UCSD-AML1 (cell line): Measurements from ENCODE around the gene CDON.
A peak's percentile ranks its signal among the peaks of the same experiment; 100 is the strongest.

ENCODE experiments used
- DNase-seq: peaks from one replicate; lab custom pipeline; 2025; ENCODE audit not compliant: unreplicated experiment; lab: John Stamatoyannopoulos, UW

The CDON gene

GRCh38 chr11:125945011-125945796 lies 117.5 kb downstream of the CDON start:
- no peak for DNase-seq

DNA sequence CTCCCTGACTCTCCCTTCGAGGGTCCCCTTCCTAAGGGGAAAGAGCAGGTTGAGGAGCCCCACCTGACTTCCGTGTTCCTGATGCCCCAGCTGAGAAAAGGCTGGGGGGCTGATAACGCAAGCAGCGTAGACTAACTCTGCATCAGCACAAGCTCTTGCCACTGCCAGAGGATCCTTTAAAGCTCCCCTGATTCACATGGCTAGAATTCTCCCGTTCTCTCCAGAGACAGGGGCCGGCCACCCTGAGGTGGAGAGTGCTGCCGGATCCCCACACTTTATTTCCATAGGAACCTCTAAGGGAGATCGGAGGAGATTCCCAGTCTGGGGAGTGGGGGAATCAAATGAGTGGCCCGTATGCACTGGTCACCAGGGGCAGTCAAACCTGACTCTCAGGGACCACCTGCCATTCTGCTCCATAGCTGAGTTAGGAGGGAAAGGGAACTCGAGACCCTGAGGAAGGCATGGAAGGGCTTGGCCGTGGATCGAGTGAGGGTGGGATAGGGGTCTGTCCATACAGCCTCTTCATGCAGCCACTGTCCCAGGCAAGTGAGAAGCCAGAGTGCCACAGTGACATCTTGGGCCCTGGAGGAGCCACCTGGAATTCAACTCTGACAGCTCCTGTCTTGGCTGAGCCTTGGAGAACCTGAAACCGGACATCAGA lies 118.2 kb downstream of the CDON start:
- no peak for DNase-seq

DNA sequence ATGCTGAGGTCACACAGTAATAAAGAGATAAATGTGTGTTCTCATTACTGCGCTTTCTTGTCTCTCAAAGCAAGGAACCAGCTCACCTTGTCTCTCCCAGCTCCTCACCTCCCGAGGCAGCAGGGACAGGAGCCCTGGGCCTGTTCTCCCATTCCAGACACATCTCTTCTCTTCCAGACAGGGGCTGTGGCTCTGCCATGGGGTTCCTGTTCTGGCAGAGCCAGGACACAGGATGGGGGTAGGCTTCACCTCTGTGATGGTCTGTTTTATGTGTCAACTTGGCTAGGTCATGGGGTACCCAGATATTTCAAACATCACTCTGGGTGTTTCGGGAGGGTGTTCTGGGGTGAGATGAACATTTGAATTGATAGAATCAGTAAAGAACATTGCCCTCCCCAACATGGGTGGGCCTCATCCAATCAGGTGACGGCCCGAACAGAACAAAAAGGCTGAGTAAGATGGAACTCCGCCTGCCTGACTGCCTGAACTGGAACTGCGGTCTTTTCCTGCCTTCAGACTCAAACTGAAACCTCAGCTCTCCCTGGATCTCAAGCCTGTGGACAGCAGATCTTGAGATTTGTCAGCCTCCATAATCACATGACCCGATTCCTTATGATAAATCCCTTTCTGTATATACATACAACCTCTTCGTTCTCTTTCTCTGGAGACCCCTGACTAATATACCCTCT lies 118.9 kb downstream of the CDON start:
- no peak for DNase-seq

DNA sequence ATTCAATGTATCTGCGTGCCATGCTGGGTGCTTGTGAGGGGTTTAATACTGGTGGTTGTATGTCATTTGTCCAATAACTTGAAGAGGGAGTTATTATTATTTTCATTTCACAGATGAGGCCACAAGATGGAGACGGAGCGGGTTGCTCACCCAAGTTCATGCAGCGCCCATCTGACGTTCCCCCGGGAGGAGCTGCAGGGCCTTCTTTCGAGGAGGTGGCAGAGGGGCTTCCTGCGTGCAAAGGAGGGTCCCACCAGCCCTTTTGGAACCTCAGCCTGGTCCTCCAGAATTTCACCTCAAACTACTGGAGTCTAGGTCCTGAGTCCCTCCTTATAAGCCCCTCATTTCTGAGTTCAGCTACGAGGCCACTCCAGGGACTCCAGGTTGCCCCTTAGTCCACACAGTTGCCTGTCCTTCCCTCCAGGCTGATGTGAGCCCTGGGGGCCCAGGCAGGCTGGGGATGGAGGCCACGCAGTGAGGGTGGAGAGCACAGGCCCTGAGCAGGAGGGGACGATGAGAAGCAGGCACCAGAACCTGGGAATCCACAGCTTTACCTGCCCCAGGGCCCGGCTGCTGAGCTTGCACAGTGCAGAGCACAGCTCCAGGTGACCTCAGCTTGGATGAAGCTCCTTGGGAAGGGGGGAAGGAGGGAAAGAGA lies 119.8 kb downstream of the CDON start:
- DNase-seq = no peak

DNA sequence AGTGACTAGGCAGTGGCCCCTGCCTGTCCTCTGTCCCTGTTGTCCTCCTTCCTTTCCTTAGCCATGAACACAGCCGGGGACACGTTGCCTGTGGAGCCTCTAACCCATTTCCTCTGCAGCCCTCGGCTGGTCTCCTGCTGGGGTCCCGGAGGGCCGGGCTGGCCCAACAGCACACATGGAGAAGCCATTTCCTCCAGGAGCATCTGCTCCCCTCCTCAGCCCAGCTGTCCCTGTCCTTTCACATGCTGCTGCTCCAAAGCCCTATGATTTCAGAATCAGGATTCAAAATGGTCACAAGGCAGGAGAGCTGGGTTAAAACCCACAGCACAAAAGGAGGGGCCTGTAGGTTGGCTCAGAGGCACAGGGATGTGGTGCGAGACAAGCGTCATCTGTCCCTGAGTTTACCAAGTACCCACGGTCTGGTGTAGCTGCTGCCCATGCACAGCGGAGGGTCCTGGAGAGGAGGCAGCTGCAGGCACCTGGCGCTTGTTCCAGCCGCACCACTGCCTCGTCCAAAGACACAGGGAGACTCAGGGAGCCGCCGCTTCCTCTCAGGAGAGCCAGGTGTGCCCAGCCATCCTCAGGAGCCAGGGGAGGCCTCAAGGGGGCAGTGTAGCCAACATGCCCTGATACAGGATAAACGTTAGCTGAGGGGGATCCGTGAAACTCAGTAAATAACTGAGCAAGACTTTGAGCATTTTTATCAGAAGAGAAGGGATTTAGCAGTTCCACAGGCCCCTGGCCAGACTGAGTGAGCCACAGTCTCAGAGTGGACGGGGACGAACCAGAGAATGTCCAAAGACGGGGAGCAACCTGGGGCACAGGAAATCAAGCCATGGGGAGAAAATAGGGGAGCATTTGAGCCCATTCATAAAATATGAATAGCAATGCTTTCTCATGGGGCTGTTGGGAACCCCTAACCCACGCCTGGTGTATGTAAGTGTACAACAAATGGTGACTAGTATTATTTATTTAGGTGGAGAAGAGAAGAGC lies 120.8 kb downstream of the CDON start:
- peak; percentile 30 for DNase-seq

- DNase-seq = no peak
Measured at GRCh38 chr11:125941267-125941618, 121.4 kb downstream of the CDON start.

DNA sequence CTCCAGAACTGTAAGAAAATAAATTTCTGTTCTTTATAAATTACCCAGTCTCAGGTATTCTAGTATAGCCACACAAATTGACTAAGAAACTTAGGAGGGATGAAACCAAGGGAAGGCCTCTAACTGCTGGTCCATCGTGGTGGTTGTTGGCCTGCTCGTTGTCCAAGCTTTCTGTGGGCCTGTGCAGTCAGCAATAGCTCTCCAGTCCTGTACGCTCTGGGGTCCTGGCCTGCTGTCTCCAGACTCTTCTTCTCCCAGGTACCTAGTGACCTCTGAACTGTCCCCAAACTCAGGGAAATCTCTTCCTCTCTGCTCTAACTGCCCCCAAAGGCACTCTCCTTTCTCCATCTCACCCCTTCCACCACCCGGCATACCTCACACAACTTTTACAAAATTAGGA lies 122.5 kb downstream of the CDON start:
- DNase-seq = no peak

DNA sequence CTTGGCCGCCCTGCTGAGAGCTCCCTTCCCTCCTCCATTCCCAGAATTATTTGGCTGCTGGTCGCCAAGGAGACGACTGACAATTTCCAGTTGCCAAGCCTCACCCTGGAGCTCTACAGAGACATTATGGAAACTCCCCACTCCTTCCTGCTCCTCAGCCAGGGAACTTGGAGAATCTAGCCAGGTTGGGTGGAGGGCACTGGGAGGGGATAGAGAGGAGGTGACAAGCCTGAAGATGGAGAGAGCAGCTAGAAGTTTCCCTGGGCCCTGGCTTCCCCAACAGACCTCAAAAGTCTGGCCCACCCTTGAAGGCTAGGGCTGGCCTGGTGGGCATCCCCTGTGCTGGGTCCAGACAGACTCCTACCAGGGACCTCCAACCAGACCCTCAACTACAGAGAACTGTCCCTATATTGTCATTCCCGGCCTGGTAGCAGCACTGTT lies 123.6 kb downstream of the CDON start:
- no peak for DNase-seq

GRCh38 chr11:125938418-125938817 lies 124.2 kb downstream of the CDON start:
- DNase-seq = no peak

DNA sequence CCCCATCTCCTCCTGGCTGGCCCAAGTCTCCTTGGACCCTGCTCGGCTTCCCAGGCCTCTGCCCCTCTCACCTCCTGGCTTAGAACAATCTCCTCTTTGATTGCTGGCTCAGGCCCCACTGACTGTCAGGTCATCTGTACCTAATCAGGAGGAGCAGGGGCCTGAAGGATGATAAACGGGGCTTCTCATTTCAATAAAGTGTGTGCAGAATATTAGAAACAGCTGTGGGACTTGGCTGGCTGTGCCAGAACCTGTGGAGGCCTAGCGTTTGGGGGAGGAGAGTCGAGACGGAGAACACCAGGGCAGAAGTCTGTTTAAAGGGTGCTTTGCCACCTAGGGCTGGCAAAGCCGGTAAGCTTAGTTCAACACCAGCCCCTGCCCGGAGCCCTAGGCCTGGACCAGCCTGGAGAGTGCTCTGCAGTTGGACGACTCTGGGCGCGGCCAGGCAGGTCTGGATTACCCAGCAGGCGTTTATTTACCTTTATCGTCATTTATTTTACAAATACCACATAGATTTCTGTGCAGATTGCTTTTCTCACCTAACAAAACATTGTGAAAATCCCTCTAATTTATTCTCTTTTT lies 127.0 kb downstream of the CDON start:
- DNase-seq = no peak

DNA sequence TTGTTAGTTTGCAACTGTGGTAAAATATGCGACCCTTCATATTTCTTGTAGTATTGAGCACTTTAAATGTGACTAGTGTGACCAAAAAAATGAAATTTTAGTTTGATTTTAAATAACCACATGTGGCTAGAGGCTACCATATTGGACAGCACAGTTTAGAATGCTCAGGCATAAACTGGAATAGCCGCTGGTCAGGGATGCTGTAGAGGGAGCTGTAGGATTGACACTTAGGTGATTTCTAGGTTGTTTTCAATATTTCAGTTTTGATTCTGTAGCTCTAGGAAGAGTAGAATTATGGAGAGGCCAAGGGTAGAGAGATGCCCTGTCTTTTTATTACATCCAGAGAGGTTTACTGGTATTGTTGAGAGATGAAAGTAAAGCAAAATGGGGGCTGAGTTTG lies 127.6 kb downstream of the CDON start:
- DNase-seq = no peak

DNA sequence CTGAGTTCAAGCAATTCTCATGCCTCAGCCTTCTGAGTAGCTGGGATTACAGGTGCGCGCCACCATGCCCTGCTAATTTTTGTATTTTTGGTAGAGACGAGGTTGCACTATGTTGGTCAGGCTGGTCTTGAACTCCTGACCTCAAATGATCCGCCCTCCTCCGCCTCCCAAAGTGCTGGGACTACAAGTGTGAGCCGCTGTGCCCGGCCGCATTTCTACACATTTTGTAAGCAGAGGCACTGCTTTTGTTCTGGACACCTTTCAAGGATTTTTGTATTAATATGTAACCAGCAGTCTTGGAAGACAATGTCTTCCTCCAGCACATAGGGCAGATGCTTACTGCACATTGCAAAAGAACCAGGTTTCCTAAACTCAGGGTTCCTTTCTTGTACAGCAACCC lies 128.2 kb downstream of the CDON start:
- no peak for DNase-seq

DNA sequence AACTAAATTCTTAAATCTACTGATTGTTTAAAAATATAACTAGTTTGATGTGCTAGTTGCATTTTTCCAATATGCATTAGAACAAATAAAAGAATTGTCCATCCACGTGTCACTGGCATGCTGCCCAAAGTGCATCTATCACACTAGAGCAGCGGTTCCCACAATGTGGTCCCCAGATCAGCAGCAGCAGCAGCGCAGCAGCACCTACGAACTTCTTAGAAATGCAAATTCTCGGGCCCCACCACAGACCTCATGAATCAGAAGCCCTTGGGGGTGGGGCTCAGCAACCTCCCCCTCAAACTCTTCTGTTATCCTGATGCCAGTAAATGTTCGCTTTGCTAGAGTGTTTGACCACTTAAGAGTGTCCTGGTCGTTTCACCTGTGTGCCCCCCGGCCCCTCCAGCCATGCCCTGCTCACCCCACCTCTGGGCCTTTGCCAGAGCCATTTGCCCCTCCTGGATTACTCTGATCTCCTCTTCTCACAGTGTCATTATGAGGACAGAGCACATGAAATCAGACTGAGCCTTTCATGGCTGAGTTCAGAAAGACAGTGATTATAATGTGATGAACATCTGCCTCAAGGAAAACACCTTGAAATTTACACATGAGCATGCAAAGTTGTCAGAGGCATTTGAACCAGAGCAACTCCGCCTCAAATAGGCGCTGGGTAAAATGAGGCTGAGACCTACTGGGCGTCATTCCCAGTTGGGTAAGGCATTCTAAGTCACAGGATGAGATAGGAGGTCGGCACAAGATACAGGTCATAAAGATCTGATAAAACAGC lies 129.4 kb downstream of the CDON start:
- no peak for DNase-seq

DNA sequence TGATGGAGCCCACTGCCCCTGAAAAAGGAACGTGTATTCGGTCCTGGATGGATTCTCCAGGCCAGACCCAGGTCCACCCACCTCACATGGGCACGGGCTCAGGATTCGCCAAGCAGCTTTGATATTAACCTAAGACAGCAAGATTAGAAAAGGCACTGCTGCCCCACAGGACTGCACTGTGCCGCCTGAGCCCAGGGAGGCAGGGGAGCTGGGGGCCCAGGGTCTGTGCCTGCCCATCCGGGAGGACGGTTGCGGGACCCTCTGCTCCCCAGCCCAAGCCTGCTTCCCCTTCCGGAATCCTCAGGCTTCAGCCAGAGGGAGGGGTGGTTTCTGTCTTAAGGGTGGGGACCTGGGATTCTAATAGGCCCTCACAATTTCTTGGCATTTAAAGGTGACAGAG lies 130.4 kb downstream of the CDON start:
- no peak for DNase-seq

DNA sequence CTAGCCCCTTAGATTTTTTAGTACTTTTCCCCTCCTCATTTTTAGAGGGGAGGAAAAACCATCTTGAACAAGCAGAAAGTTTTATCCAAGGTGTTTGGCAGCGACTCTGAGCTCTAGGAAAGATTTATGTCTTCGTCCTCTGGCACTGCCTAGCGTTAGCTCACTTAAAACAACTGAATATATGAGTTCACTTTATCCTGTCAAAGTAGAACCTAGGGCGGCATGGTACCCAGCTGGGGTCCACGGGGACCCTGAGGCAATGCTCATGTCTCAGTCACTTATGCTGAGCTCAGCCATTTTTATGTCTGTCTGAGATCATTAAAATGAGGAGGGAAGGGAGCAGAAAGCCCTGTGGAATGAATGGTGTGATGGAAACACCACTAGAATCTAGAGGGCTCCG lies 131.0 kb downstream of the CDON start:
- no peak for DNase-seq

DNA sequence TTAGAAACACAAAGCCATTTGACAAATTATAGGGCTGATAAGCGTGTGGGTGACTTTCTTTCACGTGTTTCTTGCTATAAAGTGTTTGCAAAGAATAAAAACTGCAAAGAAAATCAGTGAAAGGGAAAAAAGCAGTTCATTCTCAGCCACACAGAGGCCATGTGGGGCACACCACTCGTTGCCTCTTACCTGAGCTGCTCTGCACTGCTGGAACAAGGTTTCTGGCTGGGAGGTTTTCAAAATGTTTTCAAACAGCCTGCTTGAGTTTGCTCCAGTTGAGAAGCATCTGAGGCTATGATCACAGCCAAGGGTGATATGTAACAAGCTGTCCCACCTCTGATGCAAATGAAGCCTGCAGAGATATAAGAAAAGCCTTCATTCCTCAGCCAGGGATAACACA lies 131.6 kb downstream of the CDON start:
- DNase-seq = no peak

DNA sequence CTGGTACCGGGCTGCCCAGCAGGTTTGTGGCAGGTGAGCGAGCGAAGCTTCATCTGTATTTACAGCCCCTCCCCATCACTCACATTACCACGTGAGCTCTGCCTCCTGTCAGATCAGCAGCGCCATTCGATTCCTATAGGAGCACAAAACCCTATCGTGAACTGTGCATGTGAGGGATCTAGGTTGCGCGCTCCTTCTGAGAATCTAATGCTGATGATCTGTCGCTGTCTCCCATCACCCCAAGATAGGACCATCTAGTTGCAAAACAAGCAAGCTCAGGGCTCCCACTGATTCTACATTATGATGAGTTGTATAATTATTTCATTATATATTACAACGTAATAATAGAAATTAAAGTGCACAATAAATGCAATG lies 132.6 kb downstream of the CDON start:
- DNase-seq = no peak

- no peak for DNase-seq
Measured at GRCh38 chr11:125929445-125930075, 133.1 kb downstream of the CDON start.

DNA sequence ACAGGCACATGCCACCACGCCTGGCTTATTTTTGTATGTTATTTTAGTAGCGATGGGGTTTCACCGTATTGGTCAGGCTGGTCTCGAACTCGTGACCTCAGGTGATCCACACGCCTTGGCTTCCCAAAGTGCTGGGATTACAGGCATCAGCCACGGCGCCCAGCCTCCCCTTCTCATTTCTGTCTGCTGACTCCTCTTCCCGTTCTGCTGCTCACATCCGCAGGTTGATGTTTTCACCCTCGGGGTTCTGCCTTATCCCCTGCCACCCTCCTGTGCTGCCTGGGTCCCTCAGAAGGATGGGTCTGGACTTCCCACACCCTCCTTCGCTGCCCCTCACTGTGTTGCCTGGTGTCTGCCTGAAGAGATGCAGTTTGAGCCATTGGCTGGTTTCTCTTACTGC lies 136.0 kb downstream of the CDON start:
- DNase-seq = no peak
